CMK (cell line): Measurements from ENCODE around the gene GPBP1L1.
"Not testable (repeated sequence)": the region's sequence is repeated elsewhere in the genome, so short reads cannot be mapped to it uniquely, and the experiment has no call there.

ENCODE experiments used
- DNase-seq: peaks from one replicate; pipeline ENCODE4 v3.0.0-alpha.2; 2010; ENCODE audit warnings: low read depth

The GPBP1L1 gene

DNA sequence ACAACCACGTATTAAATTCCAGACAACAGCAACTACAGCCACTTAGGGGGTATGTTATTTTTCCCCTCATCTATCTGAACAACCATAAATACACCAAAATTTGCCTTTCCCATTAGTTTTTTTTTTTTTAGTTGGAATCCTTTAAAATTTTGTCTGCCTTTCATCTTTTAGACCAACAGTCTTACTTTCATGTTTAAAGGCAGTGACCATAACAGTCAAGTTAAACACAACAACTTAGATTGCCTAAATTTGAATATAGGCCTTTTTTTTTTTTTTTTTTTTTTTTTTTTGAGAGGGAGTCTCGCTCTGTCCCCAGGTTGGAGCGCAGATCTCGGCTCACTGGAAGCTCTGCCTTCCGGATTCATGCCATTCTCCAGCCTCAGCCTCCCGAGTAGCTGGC, 3.4 kb downstream of the GPBP1L1 start:
- no peak for DNase-seq

DNA sequence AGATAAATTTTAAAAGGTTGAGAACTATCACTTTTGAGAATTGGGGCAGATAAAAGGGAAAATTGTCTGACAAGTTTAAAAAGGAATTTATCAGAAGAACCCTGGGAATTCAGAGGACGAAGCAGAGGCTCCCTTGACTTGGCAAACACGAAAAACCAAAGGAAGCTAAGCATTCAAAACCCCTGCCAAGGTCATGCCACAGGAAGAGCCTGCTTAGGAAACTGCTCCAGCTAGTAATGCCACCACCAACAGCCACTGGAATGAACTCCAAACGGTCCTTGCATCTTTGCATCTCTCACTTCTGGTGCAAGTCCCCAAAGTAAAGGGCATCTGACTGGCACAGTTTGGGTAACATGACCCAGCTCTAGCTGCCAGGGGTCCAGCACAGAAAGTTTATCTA, 7.2 kb downstream of the GPBP1L1 start:
- no peak for DNase-seq

DNA sequence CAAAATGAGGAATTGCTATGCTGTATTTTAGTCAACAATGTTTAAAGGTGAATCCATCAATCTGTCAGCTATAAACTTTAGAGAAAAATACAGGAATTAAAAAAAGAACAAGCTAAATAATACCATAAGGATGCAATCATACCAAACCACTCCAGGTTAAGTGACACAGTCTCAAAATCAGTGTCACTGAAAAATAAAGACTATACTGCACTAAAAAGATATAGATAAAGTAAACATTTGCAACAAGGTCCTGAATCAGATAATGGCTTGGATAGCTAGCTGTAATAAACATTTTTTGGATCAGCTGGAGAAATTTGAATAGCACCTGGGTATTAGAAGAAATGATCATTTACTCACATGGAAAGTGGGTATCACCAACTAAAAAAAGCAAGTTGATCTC, 7.8 kb downstream of the GPBP1L1 start:
- DNase-seq = no peak

DNA sequence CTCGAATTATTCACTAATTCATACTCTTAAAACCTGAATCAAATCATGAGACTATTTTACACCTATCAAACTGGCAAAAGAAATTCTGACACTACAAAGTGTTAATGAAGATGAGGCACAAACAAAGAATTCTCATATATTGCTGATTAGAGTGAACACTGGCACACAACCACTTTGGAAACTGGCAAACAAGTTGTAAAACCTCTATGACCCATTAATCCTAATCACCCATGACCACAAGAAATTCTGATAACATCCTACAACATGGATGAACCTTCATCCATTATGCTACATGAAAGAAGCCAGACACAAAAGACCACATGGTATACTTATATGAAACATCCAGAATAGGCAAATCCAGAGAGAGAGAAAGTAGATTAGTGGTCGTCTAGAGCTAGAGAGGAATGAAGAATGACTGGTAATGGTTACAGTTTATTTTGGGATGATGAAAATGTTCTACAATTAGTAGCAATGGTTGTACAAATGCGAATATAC, 8.5 kb downstream of the GPBP1L1 start:
- no peak for DNase-seq

DNA sequence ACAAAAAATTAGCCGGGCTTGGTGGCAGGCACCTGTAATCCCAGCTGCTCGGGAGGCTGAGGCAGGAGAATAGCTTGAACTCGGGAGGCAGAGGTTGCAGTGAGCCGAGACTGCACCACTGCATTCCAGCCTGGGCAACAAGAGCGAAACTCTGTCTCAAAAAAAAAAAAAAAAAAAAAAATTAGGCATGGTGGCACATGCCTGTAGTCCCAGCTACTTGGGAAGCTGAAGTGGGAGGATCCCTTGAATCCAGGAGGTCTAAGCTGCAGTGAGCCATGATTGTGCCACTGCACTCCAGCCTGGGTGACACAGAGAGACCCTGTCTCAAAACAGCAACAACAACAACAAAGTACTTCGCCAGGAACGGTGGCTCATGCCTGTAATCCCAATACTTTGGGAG, 9.8 kb downstream of the GPBP1L1 start:
- DNase-seq = not testable (repeated sequence)

DNA sequence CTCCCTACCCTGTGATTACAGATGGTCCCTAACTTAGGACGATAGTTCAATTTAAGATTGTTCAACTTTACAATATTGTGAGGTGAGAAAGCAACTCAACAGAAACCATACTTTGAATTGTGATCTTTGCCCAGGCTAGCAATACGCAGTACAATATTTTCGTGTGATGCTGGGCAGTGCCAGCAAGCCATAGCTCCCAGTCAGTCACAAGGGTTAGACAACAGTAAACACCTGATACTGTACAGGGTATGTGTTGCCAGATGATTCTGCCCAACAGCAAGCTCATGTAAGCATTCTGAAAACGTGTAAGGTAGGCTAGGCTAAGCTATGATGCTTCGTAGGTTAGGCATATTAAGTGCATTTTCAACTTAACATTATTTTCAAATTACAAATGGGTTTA, 11.9 kb downstream of the GPBP1L1 start:
- DNase-seq = no peak

DNA sequence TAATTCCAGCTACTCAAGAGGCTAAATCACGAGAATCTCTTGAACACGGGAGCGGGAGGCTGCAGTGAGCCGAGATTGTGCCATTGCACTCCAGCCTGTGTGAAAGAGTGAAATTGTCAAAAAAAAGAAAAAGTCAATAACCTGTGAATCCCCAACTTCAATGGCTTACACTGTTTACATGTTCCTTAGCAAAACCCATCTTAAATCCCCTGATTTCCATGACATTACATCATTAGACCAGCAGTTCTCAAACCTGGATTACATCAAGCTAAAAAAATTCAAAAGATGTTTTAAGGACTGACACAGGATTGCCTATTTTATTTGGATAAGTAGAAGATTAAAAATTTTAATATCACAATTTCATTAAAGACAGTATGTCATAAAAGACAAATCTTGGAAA, 12.4 kb downstream of the GPBP1L1 start:
- DNase-seq = no peak

DNA sequence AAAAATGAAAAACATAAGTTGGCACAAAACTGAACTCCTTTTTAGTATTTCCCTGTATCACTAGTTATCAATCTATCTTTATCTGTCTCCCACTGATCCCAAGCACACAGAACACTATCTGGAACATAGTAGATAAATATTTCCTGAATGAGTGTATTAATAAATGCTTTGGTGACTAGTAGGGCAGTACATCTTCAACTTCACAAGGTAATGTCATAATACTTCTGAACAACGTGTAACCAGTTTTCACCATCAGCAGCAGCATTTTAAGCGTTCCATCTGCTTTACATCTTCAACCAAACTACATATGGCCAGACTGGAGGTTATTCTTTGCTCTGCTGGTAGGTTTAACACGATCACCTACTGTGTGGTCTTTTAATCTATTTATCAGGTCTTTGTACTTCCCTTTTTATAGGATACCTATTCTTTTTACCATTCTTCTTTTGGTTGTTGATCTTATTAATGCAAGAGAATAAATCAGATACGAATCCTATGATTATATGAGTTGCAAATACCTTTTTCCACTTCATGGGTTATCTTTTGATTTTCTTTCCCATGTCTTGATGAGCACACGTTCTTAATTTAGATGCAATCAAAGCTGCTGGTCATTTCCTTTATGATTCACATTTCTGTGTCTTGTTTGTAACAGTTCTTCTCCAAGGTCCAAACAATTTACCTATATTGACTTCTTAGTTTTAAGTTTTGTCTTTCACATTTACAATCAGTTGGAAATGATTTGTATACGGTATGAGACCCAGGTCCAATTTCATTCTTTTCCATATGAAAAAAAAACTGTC, 16.3 kb downstream of the GPBP1L1 start:
- DNase-seq = no peak

DNA sequence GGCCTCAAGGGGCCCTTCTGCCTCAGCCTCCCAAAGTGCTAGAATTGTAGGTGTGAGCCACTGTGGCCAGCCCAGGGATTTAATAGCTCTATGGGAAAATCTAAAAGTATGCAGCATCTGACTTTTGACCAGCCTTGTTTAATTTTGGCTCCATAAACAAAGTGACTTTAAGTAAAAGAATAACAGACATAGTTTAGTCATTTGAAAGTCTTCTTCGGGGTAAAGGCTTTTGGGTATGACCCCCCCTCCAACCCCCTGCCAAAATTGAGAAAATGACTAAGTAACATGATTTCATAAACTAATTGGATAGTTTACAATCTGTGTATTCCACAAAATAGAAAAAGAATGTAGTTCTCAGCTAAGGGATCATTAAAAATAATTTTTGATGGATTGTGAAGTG, 17.0 kb downstream of the GPBP1L1 start:
- DNase-seq = no peak

DNA sequence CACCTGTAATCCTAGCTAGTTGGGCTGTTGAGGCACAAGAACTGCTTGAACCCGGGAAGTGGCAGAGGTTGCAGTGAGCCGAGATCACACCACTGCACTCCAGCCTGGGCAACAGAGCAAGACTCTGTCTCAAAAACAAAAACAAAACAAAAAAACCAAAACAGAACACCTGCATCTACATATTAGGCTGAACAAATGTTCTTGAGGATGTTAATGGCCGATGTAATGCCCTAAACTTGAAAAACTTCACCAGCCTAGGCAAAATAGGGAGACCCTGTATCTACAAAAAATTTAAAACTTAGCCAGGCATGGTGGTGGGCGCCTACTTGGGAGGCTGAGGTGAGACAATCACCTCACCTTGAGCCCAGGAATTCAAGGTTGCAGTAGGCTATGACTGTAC, 17.8 kb downstream of the GPBP1L1 start:
- DNase-seq = no peak

DNA sequence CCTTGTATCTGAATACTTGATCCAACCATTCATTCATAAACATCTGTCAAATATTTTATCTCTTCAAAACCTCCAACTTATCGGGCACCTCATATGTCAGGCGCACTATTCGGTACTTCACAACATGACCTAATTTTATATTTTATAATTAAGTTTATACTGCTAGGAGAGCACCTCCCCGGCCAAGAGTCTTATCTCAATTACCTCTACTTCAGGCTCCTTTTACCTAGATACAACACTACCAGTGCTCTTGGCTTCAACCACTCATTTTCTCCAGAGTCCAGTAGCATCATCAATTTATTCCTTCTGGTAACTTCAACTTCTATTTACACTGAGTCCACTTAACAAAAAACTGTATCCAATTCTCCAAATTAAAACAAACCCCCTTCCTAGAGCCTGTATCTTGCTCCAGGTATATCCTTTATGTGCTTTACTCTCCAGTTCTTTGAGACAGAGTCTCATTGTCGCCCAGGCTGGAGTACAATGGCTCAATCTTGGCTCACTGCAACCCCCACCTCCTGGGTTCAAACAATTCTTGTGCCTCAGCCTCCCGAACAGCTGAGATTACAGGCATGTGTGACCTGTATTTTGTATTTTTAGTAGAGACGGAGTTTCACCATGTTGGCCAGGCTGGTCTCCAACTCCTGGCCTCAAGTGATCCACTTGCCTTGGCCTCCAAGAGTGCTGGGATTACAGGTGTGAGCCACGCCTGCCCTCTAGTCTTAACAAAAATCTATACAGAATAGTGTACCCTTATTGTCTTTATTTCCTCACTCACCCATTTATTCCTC, 18.8 kb downstream of the GPBP1L1 start:
- no peak for DNase-seq

DNA sequence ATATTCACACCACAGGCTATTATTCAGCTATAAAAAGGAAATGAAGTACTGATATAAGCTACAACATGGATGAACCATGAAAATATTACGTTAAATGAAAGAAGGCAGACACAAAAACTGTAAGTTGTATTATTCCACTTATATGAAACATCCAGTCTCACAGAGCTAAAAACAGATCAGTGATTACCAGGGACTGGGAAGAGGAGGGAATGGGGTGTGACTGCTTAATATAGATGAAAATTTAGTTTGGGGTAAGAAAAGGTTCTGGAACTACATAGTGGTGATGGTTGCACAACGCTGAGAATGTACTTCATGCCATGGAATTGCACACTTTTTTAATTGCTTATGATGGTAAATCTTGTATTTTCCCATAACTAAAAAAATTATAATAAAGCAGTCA, 19.5 kb downstream of the GPBP1L1 start:
- no peak for DNase-seq

DNA sequence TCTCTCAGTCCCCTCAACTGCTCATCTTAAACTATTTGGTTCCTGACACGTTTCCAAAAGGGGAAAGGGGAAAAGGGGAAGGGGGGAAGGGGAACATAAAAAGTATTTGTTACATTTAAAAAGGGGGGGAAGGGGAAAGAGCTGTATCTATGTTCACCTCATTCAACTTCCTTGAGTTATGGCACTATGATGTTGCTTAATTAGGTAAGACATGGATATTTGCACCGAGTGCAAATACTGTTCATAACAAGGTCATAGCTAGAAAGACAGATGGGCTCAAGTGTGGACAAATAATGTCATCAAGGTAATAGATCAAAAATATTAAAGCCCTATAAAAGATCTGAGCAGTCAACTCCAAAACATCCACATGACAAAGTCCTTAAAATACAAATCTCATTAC, 26.0 kb downstream of the GPBP1L1 start:
- no peak for DNase-seq

DNA sequence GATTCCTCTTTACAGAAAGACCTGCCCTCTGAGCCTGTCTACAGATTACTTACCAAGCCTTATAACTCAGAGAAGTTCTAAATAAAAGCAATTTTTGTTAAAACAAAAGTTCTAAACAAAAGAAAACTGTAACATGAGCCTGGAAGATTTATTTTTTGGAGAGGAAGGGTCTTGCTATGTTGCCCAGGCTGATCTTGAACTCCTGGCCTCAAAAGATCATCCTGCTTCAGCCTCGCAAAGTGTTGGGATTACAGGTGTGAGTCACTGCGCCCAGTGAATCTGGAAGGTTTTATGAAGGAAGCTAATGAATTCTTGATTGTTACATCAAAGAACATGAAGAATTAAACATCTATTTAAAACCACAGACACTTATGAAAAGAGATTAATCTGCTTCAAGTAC, 27.1 kb downstream of the GPBP1L1 start:
- DNase-seq = no peak

DNA sequence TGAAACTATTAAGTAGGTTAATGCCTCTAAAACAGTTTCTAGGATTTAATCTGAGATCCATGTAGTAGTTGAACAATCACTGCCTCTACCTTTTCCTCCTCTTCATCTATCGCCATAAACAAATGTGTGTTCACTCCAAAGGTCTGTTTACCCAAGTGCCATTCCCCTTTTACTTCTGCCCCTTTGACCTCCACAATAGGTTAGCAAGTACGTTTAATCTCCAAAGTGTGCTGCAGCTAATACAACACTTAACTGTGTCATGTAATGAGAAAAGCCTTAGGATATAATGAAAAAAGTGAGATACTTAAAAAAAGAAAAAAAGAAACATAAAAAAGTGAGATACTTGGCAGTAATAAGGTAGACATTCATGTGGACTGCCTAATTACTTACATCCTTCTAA, 28.2 kb downstream of the GPBP1L1 start:
- DNase-seq = no peak

DNA sequence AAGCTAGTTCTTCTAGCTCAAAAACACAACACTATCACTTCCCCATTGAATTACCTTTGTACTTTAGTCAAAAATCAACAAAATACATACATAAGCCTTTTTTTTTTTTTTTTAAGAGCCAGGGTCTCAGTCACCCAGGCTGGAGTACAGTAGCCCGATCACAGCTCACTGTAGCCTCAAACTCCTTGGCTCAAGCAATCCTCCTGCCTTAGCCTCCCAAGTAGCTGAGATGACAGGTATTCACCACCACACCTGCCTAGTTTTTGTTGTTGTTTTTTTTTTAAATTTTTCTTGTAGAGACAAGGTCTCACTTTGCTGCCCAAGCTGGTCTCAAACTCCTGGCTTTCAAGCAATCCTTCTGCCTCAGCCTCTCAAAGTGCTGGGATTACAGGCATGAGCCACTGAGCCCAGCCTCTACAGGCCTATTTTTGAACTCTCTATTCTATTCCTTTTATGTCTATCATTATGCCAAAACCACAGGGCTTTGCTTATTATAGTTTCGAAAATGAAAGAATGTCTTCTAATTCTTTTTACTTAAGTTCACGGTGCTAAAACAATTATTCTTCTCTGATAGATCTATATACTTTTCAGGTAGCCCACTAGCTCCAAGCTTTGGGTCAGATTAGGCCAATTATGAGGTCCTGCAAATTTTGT, 29.6 kb downstream of the GPBP1L1 start:
- no peak for DNase-seq

DNA sequence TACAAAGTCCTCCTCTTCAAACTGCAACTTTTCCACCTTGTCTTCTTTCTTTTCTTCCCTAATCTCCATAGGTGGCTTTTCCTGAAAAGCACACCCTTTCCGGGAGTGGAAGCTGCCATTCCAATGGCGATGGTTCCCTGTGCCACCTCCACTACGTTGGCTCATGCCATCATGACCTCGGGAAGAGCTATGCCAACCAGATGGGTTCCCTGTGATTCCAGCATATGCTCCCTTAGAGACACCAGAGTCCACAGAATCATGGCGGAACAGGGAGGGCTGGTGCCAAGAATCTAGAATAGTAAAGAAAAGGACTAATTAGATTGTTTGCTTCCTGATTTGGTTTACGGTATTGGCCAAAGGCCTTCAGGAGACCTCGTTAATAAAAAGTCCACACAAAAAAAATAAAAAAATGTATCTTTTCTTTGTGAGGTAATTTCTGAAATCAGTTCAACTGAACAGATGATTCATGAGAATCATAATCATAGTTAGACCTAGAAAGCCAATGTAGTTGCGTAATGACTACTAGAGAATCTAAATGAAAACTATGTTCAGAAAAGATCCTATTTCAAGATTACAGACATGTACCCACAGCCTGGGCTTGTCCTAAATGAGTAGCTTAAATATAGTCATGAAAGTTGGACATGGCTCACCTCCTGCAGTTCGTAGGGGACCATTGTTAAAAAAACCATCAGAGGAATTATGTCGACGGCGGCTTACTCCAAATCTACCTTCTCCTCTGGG, 31.6 kb downstream of the GPBP1L1 start:
- DNase-seq = no peak

DNA sequence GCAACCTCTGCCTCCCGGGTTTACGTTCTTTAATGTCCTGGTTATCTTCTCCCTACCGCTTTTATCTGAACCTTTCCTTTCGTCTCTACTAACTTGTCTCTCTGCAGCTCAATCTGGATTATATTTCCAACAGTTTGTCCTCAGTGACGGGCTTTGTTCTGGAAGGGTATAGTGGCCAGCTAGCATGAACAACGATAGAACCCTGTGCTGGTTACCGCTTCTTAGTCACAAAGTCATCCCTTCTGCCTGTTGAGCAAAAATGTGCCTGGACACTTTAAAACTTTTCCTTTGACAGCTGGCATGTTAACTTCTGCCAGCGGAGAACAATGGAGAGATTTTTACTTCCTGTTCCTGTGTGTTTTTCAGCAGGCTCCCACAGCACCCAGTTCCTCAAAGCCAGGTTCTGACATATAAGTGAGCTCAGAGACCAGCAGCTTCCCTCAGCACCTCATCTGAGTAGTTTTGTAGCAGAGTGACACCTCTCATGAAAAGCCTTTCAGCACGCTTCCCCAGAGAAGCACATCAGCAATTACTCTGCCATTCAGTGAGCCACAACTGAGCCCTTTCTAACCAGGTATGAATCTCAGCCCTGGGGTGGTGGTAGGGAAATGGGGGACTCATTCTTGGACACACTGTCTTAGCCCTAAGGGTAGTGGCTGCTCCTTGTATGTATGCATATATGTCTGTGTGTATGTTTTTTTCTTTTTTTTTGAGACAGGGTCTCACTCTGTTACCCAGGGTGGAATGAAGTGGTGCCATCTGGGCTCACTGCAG, 38.9 kb downstream of the GPBP1L1 start:
- DNase-seq = no peak

DNA sequence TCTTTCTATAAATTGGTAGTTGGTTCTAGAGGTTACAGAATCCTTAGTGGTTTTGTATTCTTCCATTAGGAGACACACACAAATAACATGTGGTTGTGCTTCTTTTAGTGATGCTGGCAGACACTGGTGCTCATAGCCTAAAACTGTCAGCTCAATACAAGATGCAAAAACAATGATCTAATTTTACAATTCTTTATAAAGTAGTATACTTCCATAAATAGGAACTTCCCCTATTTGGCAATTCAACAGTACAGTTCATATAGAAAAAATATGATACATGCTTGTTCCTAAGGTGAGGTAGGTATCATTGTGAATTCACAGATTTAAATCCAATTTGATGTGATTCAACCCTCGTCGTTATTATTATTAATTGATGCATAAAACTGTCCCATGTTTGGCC, 41.7 kb downstream of the GPBP1L1 start:
- DNase-seq = no peak

DNA sequence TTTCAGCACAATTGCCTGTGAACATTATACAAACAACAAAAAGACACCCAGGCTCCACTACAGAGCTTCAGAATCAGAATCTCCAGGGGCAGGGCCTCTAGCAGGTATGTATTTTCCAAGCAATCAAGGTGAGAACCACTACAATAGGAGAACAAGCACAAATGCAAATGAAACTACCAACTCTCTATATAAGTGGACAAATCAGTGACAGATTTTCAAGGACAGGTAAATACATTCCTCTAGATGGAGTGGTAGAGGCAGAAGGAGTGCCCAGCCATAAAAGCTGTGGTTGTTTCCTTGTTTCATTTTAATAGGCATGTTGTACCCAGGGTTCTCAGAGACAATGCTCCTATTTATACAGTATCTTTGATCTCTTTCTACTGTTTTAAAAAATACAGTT, 42.4 kb downstream of the GPBP1L1 start:
- no peak for DNase-seq

DNA sequence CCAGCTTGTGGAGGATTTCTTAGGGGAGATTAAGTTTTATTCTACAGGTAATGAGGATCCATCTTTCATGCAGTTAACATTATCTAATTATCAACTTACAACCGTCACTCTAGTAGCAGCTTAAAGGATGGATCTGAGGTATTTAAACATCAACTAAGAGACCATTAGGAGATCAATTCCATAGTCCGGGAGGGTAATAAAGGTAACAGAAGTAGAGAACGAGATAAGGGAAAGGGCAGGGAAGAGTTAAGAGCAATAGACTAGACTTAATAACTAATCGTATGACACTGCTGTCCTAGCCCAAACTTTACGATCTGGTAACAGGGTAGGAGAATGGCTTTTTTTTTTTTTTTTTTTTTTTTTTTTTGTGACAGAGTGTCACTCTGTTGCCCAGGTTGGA, 43.0 kb downstream of the GPBP1L1 start:
- no peak for DNase-seq
